GM21717 (cell line): ENCODE data around the gene CCDC28B.

Source experiments
- ATAC-seq: cut with Tn5 transposase; IDR thresholded peaks from one replicate; pipeline ENCODE4 v1.9.1; 2021; ENCODE audit warnings: mild to moderate bottlenecking, moderate library complexity; ENCODE audit not compliant: unreplicated experiment

The CCDC28B gene

GRCh38 chr1:32192220-32192948 is 8.0 kb upstream of the CCDC28B start:
- ATAC-seq = no peak

DNA sequence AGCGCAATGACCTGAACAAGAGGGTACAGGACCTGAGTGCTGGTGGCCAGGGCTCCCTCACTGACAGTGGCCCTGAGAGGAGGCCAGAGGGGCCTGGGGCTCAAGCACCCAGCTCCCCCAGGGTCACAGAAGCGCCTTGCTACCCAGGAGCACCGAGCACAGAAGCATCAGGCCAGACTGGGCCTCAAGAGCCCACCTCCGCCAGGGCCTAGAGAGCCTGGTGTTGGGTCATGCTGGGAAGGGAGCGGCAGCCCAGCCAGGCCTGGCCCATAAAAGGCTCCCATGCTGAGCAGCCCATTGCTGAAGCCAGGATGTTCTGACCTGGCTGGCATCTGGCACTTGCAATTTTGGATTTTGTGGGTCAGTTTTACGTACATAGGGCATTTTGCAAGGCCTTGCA is 5.4 kb upstream of the CCDC28B start:
- ATAC-seq = no peak

GRCh38 chr1:32195531-32195930 is 4.9 kb upstream of the CCDC28B start:
- ATAC-seq = no peak

- ATAC-seq = no peak
Measured at GRCh38 chr1:32195972-32196823, 4.2 kb upstream of the CCDC28B start.

GRCh38 chr1:32197074-32197473 is 3.3 kb upstream of the CCDC28B start:
- no peak for ATAC-seq

DNA sequence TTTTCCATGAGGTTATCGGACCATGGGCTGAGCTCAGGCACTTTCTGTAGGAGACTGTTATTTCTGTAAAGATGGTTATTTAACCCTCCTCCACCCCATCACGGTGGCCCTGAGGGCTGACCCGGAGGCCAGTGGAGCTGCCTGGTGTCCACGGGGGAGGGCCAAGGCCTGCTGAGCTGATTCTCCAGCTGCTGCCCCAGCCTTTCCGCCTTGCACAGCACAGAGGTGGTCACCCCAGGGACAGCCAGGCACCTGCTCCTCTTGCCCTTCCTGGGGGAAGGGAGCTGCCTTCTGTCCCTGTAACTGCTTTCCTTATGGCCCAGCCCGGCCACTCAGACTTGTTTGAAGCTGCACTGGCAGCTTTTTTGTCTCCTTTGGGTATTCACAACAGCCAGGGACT is 2.6 kb upstream of the CCDC28B start:
- no peak for ATAC-seq

- ATAC-seq = no peak
Measured at GRCh38 chr1:32198237-32199042, 2.0 kb upstream of the CCDC28B start.

DNA sequence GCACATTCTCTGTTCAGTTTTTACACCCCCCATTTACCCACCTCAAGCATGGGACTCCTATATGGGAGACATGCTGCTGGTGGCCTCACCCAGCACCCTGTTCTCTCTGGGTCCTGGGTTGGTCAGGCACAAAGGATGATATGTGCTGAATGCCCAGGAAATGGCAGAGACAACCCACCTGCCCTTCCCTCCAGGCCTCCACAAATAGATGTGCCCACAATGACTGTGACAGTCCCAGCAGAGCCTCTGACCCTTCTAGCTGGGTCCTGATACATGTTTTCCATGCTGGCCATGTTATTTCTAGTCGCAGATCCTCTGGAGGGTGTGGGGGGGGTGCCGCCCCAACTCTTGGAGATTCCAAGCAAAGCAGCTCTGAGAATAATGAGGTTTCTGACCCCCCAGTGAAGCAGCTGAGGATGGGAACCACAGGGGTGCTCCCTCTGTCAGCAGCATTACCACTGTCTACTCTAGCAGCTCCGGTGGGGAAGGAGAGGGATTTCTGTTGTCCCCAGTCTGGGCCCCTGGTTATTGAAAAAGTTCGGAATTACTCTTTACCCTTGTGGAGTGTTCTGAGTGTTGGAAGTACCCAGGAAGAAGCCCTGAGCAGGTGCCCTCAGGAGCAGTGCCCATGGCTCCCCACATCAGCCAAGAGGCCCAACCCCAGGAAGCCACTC is 1.2 kb upstream of the CCDC28B start:
- ATAC-seq = no peak

- ATAC-seq = no peak
Measured at GRCh38 chr1:32199717-32200072, 700 bp upstream of the CCDC28B start.

DNA sequence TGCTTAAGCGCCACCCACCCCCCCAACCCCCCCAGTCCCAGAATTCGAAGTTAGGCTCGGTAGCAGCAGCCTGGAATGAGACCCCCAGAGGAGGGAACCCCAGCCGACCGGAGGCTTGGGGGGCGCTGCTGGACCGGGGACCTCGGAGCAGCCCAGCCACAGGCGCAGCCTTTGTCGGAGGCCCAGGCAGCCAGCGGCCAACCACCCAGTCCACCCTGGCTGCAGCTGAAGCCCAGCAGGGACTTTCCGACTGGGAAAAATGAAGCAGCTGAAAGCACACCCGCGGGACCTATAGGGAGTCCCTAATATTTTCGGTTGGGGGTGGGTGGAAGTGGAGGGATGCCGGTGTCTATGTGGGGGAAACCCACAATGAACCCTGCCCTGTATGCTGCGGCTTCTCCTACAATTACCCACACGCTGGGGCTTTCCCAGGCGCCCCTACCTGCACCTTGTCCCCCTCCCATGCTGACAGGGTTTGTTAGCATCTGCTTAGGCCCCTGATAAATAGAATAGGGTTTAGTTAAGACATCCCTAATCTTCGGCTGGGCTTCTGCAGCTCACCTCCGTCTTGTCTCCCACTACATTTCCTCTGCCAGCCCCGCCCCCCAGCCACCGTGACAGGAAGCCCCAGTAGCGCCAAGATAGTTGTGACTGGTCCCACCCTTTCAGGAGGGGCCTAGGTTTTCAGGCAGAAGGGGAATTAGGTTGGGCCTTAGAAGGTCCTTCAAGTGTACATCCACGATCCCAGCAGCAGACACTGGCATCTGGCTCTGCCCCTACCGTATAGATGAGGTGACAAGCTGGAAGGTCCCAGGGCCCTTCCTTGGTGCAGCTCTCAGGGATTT is 838 bp downstream of the CCDC28B start:
- peak; percentile 39 for ATAC-seq

- no peak for ATAC-seq
Measured at GRCh38 chr1:32204943-32205361, 4.6 kb downstream of the CCDC28B start.

- no peak for ATAC-seq
Measured at GRCh38 chr1:32205401-32206370, 5.3 kb downstream of the CCDC28B start, which contains the start of gene IQCC. Gene IQCC (plus strand): TSS chr1:32205671. CDS start chr1:32205682, 11 bp downstream.

DNA sequence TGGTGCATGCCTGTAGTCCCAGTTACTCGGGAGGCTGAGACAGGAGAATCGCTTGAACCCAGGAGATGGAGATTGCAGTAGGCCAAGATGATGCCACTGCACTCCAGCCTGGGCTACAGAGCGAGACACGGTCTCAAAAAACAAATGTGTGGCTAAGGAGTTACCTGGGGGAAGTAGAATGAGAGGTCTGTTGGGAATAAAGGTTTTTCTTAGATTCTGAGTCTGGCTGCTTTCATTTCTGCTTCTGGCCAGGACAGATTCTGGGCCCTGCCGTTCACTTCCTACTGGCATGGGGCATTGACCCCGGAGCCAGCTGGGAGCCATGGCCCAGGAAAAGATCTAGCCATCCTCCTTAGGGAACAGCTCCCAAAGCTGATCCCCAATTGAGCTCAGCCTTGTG is 8.1 kb downstream of the CCDC28B start:
- ATAC-seq = no peak

DNA sequence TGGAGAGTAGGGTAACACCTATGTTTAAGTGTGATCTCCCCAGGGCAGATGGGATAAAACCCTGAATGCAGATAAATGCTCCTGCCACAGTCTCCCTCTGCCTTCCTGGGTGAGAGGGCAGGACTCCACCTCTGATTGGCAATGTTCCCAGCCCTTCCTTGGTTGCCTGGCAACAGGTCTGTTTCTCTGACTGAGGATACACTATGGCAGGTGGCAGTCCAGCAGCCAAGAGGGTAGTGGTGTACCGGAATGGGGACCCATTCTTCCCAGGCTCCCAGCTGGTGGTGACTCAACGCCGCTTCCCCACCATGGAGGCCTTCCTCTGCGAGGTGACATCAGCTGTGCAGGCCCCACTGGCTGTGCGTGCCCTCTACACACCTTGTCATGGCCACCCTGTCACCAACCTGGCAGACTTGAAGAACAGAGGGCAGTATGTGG is 8.5 kb downstream of the CCDC28B start, which contains the start of gene DCDC2B:
TSS of gene DCDC2B (plus strand) at position 199 of the 438 bp plus-strand sequence. CDS start at position 204, 5 bp downstream.
- no peak for ATAC-seq

GRCh38 chr1:32215629-32216480 is 15.5 kb downstream of the CCDC28B start:
- ATAC-seq = no peak

DNA sequence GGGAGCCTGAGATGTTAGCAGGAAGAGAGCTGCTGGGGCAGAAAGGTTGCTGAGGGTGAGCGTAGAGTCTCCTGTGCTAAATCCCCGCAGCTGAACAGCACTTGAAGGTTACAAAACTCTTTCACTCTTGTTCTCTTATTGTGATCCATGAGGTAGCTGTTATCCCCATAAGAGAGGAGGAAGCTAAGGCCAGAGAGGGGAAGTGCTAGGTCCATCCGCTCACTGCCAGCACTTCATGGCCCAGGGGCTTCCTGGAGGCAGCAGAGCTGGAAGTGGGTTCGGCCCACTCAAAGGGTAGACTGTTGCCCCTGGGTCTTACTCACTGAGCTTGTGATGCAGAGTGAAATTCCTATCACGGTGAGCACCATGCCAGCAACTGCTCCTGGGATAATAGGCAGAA is 16.2 kb downstream of the CCDC28B start:
- no peak for ATAC-seq

DNA sequence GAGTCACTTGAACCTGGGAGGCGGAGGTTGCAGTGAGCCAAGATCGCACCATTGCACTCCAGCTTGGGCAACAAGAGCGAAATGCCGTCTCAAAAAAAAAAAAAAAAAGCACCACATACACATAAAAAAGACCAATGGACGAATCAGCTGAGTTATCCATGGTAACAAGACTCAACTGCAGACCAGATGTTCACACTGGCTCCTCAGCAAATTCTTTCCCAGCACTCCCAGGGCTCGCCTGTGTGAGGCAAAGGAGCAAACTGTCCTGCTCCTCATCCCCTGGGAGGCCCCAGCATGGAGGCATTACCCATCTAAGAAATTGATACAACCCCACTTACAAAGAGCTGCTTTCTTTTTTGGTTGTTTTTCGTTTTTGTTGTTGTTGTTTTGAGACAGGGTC is 18.6 kb downstream of the CCDC28B start:
- ATAC-seq = no peak
